ENCODE results near the gene CLEC20A.

Gene CLEC20A

GRCh38 chr1:178513278-178513983, 16.7 kb upstream of the CLEC20A start:
- Histone ChIP-seq H3K9me3 (ENCODE audit: insufficient read depth, low read length) (no peaks in the 10 kb centered on the region), H3K36me3 (ENCODE audit: insufficient read depth, insufficient read length, low read length) (no peaks in the 10 kb centered on the region), H3K27me3 (ENCODE audit: insufficient read depth, insufficient read length) (no peaks in the 10 kb centered on the region), H3K4me3 (ENCODE audit: insufficient read length, low read depth) (no peak overlapping the region), H3K4me1 (ENCODE audit: insufficient read depth, insufficient read length) (no peaks in the 10 kb centered on the region), H3K9ac (ENCODE audit: insufficient read length, low read depth) (no peak overlapping the region)
- no peak for TF ChIP-seq ZNF274 (IDR thresholded peaks at IDR 0.05; ENCODE audit: low read depth, low read length)
- no peak for TF ChIP-seq SUZ12 (IDR thresholded peaks at IDR 0.05; ENCODE audit: extremely low read depth, insufficient read depth, insufficient read length)
- TF ChIP-seq YY1 (IDR thresholded peaks at IDR 0.05; ENCODE audit: insufficient read depth, insufficient read length) = no peak
- DNase-seq (ENCODE audit: low read depth, low spot score) = no peak

GRCh38 chr1:178512566-178513277, 16.0 kb upstream of the CLEC20A start, which contains the start of gene TEX35:
TEX35 (plus strand) TSS chr1:178513109; CDS start chr1:178513189, 80 bp downstream.
- DNase-seq (ENCODE audit: low read depth, low spot score) = no peak
- Histone ChIP-seq H3K9ac (ENCODE audit: insufficient read length, low read depth) (no peak within 1 kb of the TSS), H3K4me3 (ENCODE audit: insufficient read length, low read depth) (no peak within 1 kb of the TSS), H3K36me3 (ENCODE audit: insufficient read depth, insufficient read length, low read length) (no peaks in the 10 kb centered on the region), H3K4me1 (ENCODE audit: insufficient read depth, insufficient read length) (no peaks in the 10 kb centered on the region), H3K27me3 (ENCODE audit: insufficient read depth, insufficient read length) (no peaks in the 10 kb centered on the region), H3K9me3 (ENCODE audit: insufficient read depth, low read length) (no peaks in the 10 kb centered on the region)
- TF ChIP-seq SUZ12 (IDR thresholded peaks at IDR 0.05; ENCODE audit: extremely low read depth, insufficient read depth, insufficient read length) (no peak), ZNF274 (IDR thresholded peaks at IDR 0.05; ENCODE audit: low read depth, low read length) (no peak), YY1 (IDR thresholded peaks at IDR 0.05; ENCODE audit: insufficient read depth, insufficient read length) (no peak)

- Histone ChIP-seq H3K9ac (ENCODE audit: insufficient read length, low read depth) (no peak overlapping the region), H3K9me3 (ENCODE audit: insufficient read depth, low read length) (no peaks in the 10 kb centered on the region), H3K27me3 (ENCODE audit: insufficient read depth, insufficient read length) (no peaks in the 10 kb centered on the region), H3K4me1 (ENCODE audit: insufficient read depth, insufficient read length) (no peaks in the 10 kb centered on the region), H3K36me3 (ENCODE audit: insufficient read depth, insufficient read length, low read length) (no peaks in the 10 kb centered on the region), H3K4me3 (ENCODE audit: insufficient read length, low read depth) (no peak overlapping the region)
- DNase-seq (ENCODE audit: low read depth, low spot score) = no peak
- TF ChIP-seq SUZ12 (IDR thresholded peaks at IDR 0.05; ENCODE audit: extremely low read depth, insufficient read depth, insufficient read length) = no peak
- no peak for TF ChIP-seq YY1 (IDR thresholded peaks at IDR 0.05; ENCODE audit: insufficient read depth, insufficient read length)
- no peak for TF ChIP-seq ZNF274 (IDR thresholded peaks at IDR 0.05; ENCODE audit: low read depth, low read length)
Observed at GRCh38 chr1:178510155-178510554, 13.4 kb upstream of the CLEC20A start.

- Histone ChIP-seq H3K4me3 (ENCODE audit: insufficient read length, low read depth) (no peak overlapping the region), H3K4me1 (ENCODE audit: insufficient read depth, insufficient read length) (no peaks in the 10 kb centered on the region), H3K36me3 (ENCODE audit: insufficient read depth, insufficient read length, low read length) (no peaks in the 10 kb centered on the region), H3K27me3 (ENCODE audit: insufficient read depth, insufficient read length) (no peaks in the 10 kb centered on the region), H3K9me3 (ENCODE audit: insufficient read depth, low read length) (no peaks in the 10 kb centered on the region), H3K9ac (ENCODE audit: insufficient read length, low read depth) (no peak overlapping the region)
- no peak for TF ChIP-seq YY1 (IDR thresholded peaks at IDR 0.05; ENCODE audit: insufficient read depth, insufficient read length)
- no peak for TF ChIP-seq SUZ12 (IDR thresholded peaks at IDR 0.05; ENCODE audit: extremely low read depth, insufficient read depth, insufficient read length)
- TF ChIP-seq ZNF274 (IDR thresholded peaks at IDR 0.05; ENCODE audit: low read depth, low read length) = no peak
- no peak for DNase-seq (ENCODE audit: low read depth, low spot score)
Observed at GRCh38 chr1:178509414-178510007, 12.7 kb upstream of the CLEC20A start.

- H3K9ac ChIP-seq (ENCODE audit: insufficient read length, low read depth) = no peak overlapping the region
- no peak for TF ChIP-seq YY1 (IDR thresholded peaks at IDR 0.05; ENCODE audit: insufficient read depth, insufficient read length)
- TF ChIP-seq SUZ12 (IDR thresholded peaks at IDR 0.05; ENCODE audit: extremely low read depth, insufficient read depth, insufficient read length) = no peak
- no peak for TF ChIP-seq ZNF274 (IDR thresholded peaks at IDR 0.05; ENCODE audit: low read depth, low read length)
- H3K4me3 ChIP-seq (ENCODE audit: insufficient read length, low read depth) = no peak overlapping the region
- no peaks in the 10 kb centered on the region for H3K4me1 ChIP-seq (ENCODE audit: insufficient read depth, insufficient read length)
- H3K27me3 ChIP-seq (ENCODE audit: insufficient read depth, insufficient read length) = no peaks in the 10 kb centered on the region
- H3K36me3 ChIP-seq (ENCODE audit: insufficient read depth, insufficient read length, low read length) = no peaks in the 10 kb centered on the region
- no peak for DNase-seq (ENCODE audit: low read depth, low spot score)
- H3K9me3 ChIP-seq (ENCODE audit: insufficient read depth, low read length) = no peaks in the 10 kb centered on the region
Observed at GRCh38 chr1:178506669-178507068, 9.9 kb upstream of the CLEC20A start.

GRCh38 chr1:178506177-178506576, 9.4 kb upstream of the CLEC20A start:
- Histone ChIP-seq H3K4me1 (ENCODE audit: insufficient read depth, insufficient read length) (no peaks in the 10 kb centered on the region), H3K9me3 (ENCODE audit: insufficient read depth, low read length) (no peaks in the 10 kb centered on the region), H3K9ac (ENCODE audit: insufficient read length, low read depth) (no peak overlapping the region), H3K36me3 (ENCODE audit: insufficient read depth, insufficient read length, low read length) (no peaks in the 10 kb centered on the region), H3K27me3 (ENCODE audit: insufficient read depth, insufficient read length) (no peaks in the 10 kb centered on the region), H3K4me3 (ENCODE audit: insufficient read length, low read depth) (no peak overlapping the region)
- no peak for TF ChIP-seq YY1 (IDR thresholded peaks at IDR 0.05; ENCODE audit: insufficient read depth, insufficient read length)
- DNase-seq (ENCODE audit: low read depth, low spot score) = no peak

- Histone ChIP-seq H3K4me3 (ENCODE audit: insufficient read length, low read depth) (no peak overlapping the region), H3K4me1 (ENCODE audit: insufficient read depth, insufficient read length) (no peaks in the 10 kb centered on the region), H3K9me3 (ENCODE audit: insufficient read depth, low read length) (no peaks in the 10 kb centered on the region), H3K27me3 (ENCODE audit: insufficient read depth, insufficient read length) (no peaks in the 10 kb centered on the region), H3K36me3 (ENCODE audit: insufficient read depth, insufficient read length, low read length) (no peaks in the 10 kb centered on the region), H3K9ac (ENCODE audit: insufficient read length, low read depth) (no peak overlapping the region)
- TF ChIP-seq YY1 (IDR thresholded peaks at IDR 0.05; ENCODE audit: insufficient read depth, insufficient read length) = no peak
- no peak for TF ChIP-seq SUZ12 (IDR thresholded peaks at IDR 0.05; ENCODE audit: extremely low read depth, insufficient read depth, insufficient read length)
- TF ChIP-seq ZNF274 (IDR thresholded peaks at IDR 0.05; ENCODE audit: low read depth, low read length) = no peak
- no peak for DNase-seq (ENCODE audit: low read depth, low spot score)
Observed at GRCh38 chr1:178504286-178504685, 7.5 kb upstream of the CLEC20A start.

All from NT2/D1 (cell line).